Parathyroid adenoma (tissue), 2 donors: Measurements from ENCODE around the gene HLA-DPB1.

ENCODE experiments used
- H2AFZ ChIP-seq: fragments of 300-600 bp; sonication (generic); one replicate; pipeline ENCODE4 v1.7.0; 2017; ENCODE audit warnings: antibody characterized with exemption, mild to moderate bottlenecking
- H3K27ac ChIP-seq: fragments of 300-600 bp; sonication (generic); one replicate; pipeline ENCODE4 v1.7.0; 2017
- H3K27me3 ChIP-seq: fragments of 300-600 bp; sonication (generic); one replicate; pipeline ENCODE4 v1.7.0; 2017; ENCODE audit warnings: low read length; ENCODE audit not compliant: control insufficient read depth, insufficient read depth
- H3K36me3 ChIP-seq: fragments of 300-600 bp; sonication (generic); one replicate; pipeline ENCODE4 v1.7.0; 2017; ENCODE audit warnings: low read length; ENCODE audit not compliant: control insufficient read depth, insufficient read depth
- H3K4me1 ChIP-seq: fragments of 300-600 bp; sonication (generic); one replicate; pipeline ENCODE4 v1.7.0; 2017; ENCODE audit warnings: control low read depth
- H3K4me2 ChIP-seq: fragments of 300-600 bp; sonication (generic); one replicate; pipeline ENCODE4 v1.7.0; 2017; ENCODE audit warnings: low read length
- H3K4me3 ChIP-seq: fragments of 300-600 bp; sonication (generic); one replicate; pipeline ENCODE4 v1.7.0; 2017; ENCODE audit warnings: low read depth, low read length
- H3K79me2 ChIP-seq: fragments of 300-600 bp; sonication (generic); one replicate; pipeline ENCODE4 v1.7.0; 2017; ENCODE audit warnings: control low read depth
- H3K9ac ChIP-seq: fragments of 300-600 bp; sonication (generic); one replicate; pipeline ENCODE4 v1.7.0; 2017; ENCODE audit warnings: mild to moderate bottlenecking
- H3K9me3 ChIP-seq: fragments of 300-600 bp; sonication (generic); one replicate; pipeline ENCODE4 v1.7.0; 2017; ENCODE audit warnings: low read length; ENCODE audit not compliant: control insufficient read depth
- TF ChIP-seq, protein P1 (sequence below): fragments of 300-600 bp; sonication (generic); IDR thresholded peaks from one replicate; pipeline ENCODE4 v1.7.0; 2017; ENCODE audit warnings: antibody characterized with exemption, mild to moderate bottlenecking
- donor health status: primary hyperparathyroidism.

HLA-DPB1 gene

DNA sequence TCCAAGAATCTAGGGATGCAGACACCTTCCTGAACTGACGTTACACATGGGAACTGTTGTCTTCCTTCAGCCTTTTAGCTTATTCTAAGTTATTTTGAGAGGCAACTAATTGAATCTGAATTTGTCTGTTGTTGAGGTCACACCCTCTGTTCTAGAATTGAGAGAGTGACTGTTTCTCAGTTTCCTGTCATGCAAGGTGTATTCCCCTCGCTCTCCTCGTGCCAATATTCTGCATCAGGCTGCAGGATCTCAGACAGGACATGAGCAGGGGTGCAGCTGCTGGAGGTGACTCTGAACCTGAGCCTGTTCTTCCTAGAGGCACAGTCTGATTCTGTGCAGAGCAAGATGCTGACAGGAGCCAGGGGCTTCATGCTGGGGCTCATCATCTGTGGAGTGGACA lies 52.5 kb downstream of the HLA-DPB1 start:
- no peak overlapping the region for H3K4me2 ChIP-seq
- H3K27ac ChIP-seq, result no peak overlapping the region
- no peak overlapping the region for H2AFZ ChIP-seq
- H3K79me2 ChIP-seq, result no peaks in the 10 kb centered on the region
- H3K4me1 ChIP-seq, result peaks cover 4% of the 10 kb centered on the region
- no peaks in the 10 kb centered on the region for H3K36me3 ChIP-seq
- no peak overlapping the region for H3K9ac ChIP-seq
- H3K9me3 ChIP-seq, result no peaks in the 10 kb centered on the region
- TF ChIP-seq, protein P1, sequence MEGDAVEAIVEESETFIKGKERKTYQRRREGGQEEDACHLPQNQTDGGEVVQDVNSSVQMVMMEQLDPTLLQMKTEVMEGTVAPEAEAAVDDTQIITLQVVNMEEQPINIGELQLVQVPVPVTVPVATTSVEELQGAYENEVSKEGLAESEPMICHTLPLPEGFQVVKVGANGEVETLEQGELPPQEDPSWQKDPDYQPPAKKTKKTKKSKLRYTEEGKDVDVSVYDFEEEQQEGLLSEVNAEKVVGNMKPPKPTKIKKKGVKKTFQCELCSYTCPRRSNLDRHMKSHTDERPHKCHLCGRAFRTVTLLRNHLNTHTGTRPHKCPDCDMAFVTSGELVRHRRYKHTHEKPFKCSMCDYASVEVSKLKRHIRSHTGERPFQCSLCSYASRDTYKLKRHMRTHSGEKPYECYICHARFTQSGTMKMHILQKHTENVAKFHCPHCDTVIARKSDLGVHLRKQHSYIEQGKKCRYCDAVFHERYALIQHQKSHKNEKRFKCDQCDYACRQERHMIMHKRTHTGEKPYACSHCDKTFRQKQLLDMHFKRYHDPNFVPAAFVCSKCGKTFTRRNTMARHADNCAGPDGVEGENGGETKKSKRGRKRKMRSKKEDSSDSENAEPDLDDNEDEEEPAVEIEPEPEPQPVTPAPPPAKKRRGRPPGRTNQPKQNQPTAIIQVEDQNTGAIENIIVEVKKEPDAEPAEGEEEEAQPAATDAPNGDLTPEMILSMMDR, result no peak
- no peaks in the 10 kb centered on the region for H3K27me3 ChIP-seq
- no peak overlapping the region for H3K4me3 ChIP-seq

DNA sequence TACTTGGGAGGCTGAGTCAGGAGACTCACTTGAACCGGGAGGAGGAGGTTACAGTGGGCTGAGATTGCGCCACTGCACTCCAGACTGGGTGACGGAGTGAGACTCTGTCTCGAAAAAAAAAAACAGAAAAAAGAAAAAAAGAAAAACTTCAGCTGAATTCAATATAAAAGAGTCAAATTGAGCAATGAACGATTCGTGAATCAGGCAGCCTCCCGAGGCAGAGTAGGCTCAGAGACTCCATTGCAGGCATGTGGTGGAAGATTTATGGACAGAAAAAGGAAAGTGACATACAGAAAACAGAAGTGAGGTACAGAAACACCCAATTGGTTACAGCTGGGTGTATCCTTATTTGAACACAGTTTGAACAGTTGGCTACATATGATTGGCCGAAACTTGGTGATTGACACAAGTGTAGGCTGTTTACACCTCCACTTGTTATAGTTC lies 56.3 kb downstream of the HLA-DPB1 start:
- no peak overlapping the region for H2AFZ ChIP-seq
- H3K9ac ChIP-seq, result no peak overlapping the region
- no peaks in the 10 kb centered on the region for H3K36me3 ChIP-seq
- no peaks in the 10 kb centered on the region for H3K4me1 ChIP-seq
- H3K4me2 ChIP-seq, result no peak overlapping the region
- H3K9me3 ChIP-seq, result no peaks in the 10 kb centered on the region
- H3K79me2 ChIP-seq, result no peaks in the 10 kb centered on the region
- no peak overlapping the region for H3K27ac ChIP-seq
- TF ChIP-seq, protein P1, result no peak
- H3K4me3 ChIP-seq, result no peak overlapping the region
- no peaks in the 10 kb centered on the region for H3K27me3 ChIP-seq

DNA sequence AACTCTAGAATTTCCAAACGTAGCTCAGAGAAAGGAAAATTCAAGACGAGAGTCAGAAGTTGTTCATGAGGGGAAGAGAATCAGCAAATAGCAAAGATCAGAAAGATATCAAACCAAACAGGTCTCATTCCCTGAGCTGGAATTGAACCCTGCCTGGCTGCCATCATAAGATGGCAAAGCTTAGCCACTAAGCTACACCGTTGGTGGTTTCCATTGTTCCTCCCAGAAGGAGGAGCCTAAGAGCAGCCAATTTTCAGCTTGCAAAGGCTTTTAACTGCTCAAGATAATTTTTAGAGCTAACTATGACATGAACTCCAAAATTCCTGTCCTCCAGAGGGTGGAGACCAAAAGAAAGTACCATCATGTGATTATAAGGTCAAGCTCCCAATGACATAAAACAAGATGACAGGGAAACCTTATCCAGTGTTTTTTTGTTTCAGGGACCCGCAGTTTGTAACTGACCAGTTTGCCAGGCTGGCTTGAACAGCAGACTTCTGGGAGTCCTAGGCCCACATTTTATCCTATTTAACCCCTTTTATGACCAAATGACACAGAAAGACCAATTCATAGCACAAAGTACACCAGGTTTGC lies 60.6 kb downstream of the HLA-DPB1 start:
- Histone ChIP-seq H2AFZ (peak overlapping the region; percentile 55), H3K4me1 (no peaks in the 10 kb centered on the region), H3K79me2 (no peaks in the 10 kb centered on the region), H3K27ac (no peak overlapping the region), H3K4me3 (no peak overlapping the region), H3K9ac (no peak overlapping the region), H3K27me3 (no peaks in the 10 kb centered on the region), H3K4me2 (no peak overlapping the region), H3K9me3 (no peaks in the 10 kb centered on the region), H3K36me3 (no peaks in the 10 kb centered on the region)
- TF ChIP-seq, protein P1, result no peak
